Sigmoid colon (tissue), 7 donors: ENCODE measurements around the gene EVA1C. TPM values are rescaled to one million over a fixed set of nuclear protein-coding genes. Genes with fewer than 3 reads are reported as not detected.

ENCODE experiments used
- DNase-seq: peaks from one replicate; pipeline ENCODE4 v3.0.0-alpha.2; 2019
- H3K27ac ChIP-seq, 4 donors: fragments of 200-600 bp; sonication (generic); one replicate each; pipeline ENCODE4 v1.5.1; 2016 to 2019; ENCODE audit warnings: mild to moderate bottlenecking in 1 of 4
- H3K27me3 ChIP-seq, 3 donors: fragments of 200-600 bp; sonication (generic); one replicate each; pipeline ENCODE4 v1.5.1; 2019; ENCODE audit warnings: mild to moderate bottlenecking in 1 of 3
- H3K36me3 ChIP-seq, 4 donors: fragments of 200-600 bp; sonication (generic); one replicate each; pipeline ENCODE4 v1.5.1; 2016 to 2019
- H3K4me1 ChIP-seq, 4 donors: fragments of 200-600 bp; sonication (generic); one replicate each; pipeline ENCODE4 v1.5.1; 2017 to 2019
- H3K4me3 ChIP-seq, 4 donors: fragments of 200-600 bp; sonication (generic); one replicate each; pipeline ENCODE4 v1.5.1; 2017 to 2019; ENCODE audit warnings: mild to moderate bottlenecking in 2 of 4, moderate library complexity in 1 of 4
- H3K9me3 ChIP-seq, 4 donors: fragments of 200-600 bp in 3 of 4; sonication (generic) in 3 of 4; one replicate each; pipeline versions ENCODE4 v1.5.1 to v1.6.1; 2013 to 2019
- EP300 ChIP-seq, 4 donors: sonication (generic); formaldehyde crosslinking; IDR thresholded peaks; one replicate each; pipeline ENCODE4 v1.6.1; 2017; ENCODE audit warnings: antibody characterized with exemption in 4 of 4
- POLR2A ChIP-seq, 2 donors: fragments of 450-650 bp; IDR thresholded peaks; one replicate each; pipeline ENCODE4 v1.6.1; 2016; ENCODE audit warnings: antibody characterized with exemption in 2 of 2, mild to moderate bottlenecking in 2 of 2, moderate library complexity in 2 of 2
- POLR2AphosphoS5 ChIP-seq, 4 donors: sonication (generic); formaldehyde crosslinking; IDR thresholded peaks; one replicate each; pipeline ENCODE4 v1.6.1; 2017; ENCODE audit warnings: antibody characterized with exemption in 4 of 4
- whole genome bisulfite sequencing, 2 donors: extraction: QIAGEN DNeasy Blood & Tissue Kit; methylation state at CpG; one replicate each; pipeline ENCODE4 v1.1.7; 2013; 5-methylcytosine and 5-hydroxymethylcytosine counted together
- intact Hi-C: fragments of 100-400 bp; cut with DNase I; formaldehyde crosslinking; loops from one replicate; pipeline ENCODE4 v1.15.1; 2023
- polyA plus RNA-seq, 3 donors: library from polyadenylated mRNA; stranded (reverse); fragments of 200-250 nt; gene quantifications; one replicate each; pipeline ENCODE4 v1.2.3, GENCODE V29; 2013
- total RNA-seq, 4 donors: library from RNA; depleted of rRNA; stranded (reverse); fragments of >200 nt; gene quantifications; one replicate each; pipeline ENCODE4 v1.1.0, GENCODE V29; 2016
- TF ChIP-seq, protein P1 (sequence below), 4 experiments: fragments of 450-650 bp in 3 of 4; fragments of 200-600 bp in 1 of 4; IDR thresholded peaks; one replicate each; pipeline ENCODE4 v1.5.1; 2016 to 2019; ENCODE audit warnings: antibody characterized with exemption in 4 of 4, mild to moderate bottlenecking in 3 of 4, moderate library complexity in 2 of 4
- donor health status: healthy with polysubstance abuse.
- donor health status: Bipolar disorder and iron deficiency.
- donor health status: healthy.

EVA1C gene
- total and polyA plus RNA-seq, 7 donors, result 3.5 to 53.8 (median 32.1) TPM

DNA sequence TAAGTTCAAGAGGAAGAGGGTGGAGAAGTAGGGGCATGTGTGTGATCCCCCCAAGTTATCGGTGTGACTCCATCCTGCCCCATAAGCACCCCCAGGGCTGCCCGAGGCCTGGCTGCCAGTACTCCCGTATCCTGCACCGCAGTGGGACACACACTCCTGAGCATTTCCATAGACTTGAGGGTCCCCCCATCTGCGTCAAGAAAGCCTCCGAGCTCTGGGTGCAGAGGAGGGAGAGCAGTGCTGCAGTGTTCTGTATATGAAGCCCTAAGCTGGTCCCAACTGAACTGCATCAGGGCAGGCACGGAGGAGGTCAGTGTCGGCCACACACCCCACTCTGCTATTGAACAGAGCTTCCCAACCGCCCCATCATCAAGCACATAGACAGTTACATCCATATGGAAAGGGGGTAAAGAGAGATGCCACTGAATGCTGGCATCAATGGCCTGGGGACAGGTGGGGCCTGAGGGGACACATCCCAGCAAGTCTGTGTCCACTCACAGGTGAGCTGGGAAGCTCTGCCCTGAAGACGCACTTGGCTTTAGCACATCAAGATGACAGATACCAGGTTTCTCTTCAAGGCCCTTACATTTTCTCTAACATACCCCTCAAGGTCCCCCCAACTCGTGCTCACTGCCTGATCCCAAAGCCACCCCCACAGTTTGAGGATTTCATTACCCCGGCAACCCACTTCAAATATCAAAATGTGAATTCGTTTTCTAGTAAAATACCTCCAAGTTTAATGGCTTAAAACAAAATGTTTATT is 64.3 kb downstream of the EVA1C start:
- no peaks in the 10 kb centered on the region for H3K9me3 ChIP-seq
- H3K4me1 ChIP-seq, result peaks cover 0 to 10% (median 8%) of the 10 kb centered on the region in 4 donors
- intact Hi-C loops, result no loop called here
- no peak overlapping the region for H3K27ac ChIP-seq
- no peak for DNase-seq
- TF ChIP-seq EP300 (IDR thresholded peaks at IDR 0.05) (no peak), POLR2AphosphoS5 (IDR thresholded peaks at IDR 0.05) (no peak)
- 93 to 95% methylated on average over 13 of the region's 13 CpGs for WGBS, 2 donors
- H3K27me3 ChIP-seq, result no peaks in the 10 kb centered on the region
- peaks cover 0 to 28% (median 2%) of the 10 kb centered on the region in 4 donors for H3K36me3 ChIP-seq
- H3K4me3 ChIP-seq, result no peak overlapping the region

DNA sequence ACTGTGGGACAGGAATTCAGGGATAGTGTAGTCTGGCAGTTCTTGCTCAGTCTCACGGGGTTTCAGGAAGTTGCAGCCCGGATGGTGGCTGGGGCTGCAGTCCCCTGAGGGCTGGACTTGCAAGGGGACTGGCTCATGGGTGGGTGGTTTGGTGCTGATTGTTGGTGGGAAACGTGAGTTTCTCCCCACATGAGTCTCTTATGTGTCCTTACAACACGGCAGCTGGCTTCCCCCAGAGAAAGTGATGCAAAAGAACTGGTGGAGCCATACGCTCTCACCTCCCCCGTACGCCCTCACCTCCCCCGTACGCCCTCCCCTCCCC is 64.9 kb downstream of the EVA1C start:
- Histone ChIP-seq H3K36me3 (peaks cover 0 to 24% (median 2%) of the 10 kb centered on the region in 4 donors), H3K27ac (no peak overlapping the region)
- intact Hi-C loops, result no loop called here

DNA sequence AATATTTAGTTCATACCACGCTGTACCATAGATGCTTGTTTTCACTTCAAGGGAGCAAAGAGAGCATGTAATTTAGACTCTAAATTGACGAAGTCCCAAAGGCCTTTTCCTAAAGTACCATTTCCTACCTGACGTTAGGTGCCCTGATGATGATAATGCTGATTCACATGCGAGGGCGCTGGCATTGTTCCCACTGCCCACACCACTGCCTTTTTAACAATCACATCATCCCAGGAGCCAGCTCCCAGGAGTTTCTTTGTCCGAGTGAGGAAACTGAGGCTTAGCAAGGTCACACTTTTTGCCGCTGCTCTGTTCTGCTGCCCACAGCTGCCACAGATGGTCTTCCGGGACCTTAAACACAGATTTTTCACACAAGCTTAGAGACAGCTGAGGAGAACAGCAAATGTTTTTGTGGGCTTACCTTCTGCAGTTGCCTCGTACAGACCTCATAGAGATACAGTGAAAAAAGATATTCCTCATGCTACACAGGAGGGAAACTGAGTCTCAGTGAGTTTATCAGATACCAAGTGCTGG is 69.4 kb downstream of the EVA1C start:
- 88 to 90% methylated on average over 9 of the region's 9 CpGs for WGBS, 2 donors
- no peak overlapping the region for H3K27ac ChIP-seq

More for the DNA sequence above, 64.9 kb downstream of the EVA1C start:
- TF ChIP-seq POLR2AphosphoS5 (IDR thresholded peaks at IDR 0.05), result no peak
- no peak for TF ChIP-seq POLR2A (IDR thresholded peaks at IDR 0.05)
- TF ChIP-seq EP300 (IDR thresholded peaks at IDR 0.05), result no peak
- TF ChIP-seq, protein P1, sequence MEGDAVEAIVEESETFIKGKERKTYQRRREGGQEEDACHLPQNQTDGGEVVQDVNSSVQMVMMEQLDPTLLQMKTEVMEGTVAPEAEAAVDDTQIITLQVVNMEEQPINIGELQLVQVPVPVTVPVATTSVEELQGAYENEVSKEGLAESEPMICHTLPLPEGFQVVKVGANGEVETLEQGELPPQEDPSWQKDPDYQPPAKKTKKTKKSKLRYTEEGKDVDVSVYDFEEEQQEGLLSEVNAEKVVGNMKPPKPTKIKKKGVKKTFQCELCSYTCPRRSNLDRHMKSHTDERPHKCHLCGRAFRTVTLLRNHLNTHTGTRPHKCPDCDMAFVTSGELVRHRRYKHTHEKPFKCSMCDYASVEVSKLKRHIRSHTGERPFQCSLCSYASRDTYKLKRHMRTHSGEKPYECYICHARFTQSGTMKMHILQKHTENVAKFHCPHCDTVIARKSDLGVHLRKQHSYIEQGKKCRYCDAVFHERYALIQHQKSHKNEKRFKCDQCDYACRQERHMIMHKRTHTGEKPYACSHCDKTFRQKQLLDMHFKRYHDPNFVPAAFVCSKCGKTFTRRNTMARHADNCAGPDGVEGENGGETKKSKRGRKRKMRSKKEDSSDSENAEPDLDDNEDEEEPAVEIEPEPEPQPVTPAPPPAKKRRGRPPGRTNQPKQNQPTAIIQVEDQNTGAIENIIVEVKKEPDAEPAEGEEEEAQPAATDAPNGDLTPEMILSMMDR (IDR thresholded peaks at IDR 0.05), result no peak
- WGBS, 2 donors, result 84% methylated on average over 9 of the region's 9 CpGs
- Histone ChIP-seq H3K9me3 (no peaks in the 10 kb centered on the region), H3K4me1 (peaks cover 0 to 10% (median 8%) of the 10 kb centered on the region in 4 donors), H3K27me3 (no peaks in the 10 kb centered on the region), H3K4me3 (no peak overlapping the region)
- DNase-seq, result no peak

DNA sequence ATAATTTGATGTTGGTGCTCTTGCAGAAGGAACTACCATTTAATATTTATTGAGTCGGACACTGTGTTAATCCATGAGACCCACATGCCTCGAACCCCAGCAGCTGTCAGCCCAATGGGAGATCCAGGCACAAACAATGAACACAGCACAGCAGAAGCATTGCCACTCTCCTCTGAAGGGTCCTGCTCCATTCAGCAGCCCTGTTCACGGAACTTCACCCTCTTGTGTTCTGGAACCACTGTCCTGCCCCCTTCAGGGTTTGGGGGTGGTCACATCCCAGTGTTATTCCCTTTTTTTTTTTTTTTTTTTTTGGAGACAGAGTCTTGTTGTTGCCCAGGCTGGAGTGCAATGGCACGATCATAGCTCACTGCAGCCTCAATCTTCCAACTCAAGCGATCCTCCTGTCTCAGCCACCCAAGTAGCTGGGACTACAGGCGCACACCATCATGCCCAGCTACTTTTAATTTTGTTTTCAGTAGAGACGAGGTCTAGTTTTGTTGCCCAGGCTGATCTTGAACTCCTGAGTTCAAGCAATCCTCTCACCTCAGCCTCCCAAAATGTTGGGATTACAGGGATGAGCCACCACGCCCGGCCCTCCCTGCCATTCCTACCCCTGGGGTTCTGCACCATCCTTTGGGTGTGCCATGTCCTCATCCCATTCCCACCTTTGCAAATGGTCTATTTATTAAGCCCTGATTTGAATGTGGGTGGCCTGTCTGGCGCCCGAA is 70.2 kb downstream of the EVA1C start:
- WGBS, 2 donors, result 89% methylated on average over 11 of the region's 11 CpGs
- H3K36me3 ChIP-seq, result peaks cover 0 to 2% (median 0%) of the 10 kb centered on the region in 4 donors
- no peaks in the 10 kb centered on the region for H3K4me1 ChIP-seq
- no peaks in the 10 kb centered on the region for H3K27me3 ChIP-seq
- H3K4me3 ChIP-seq, result no peak overlapping the region
- H3K9me3 ChIP-seq, result no peaks in the 10 kb centered on the region
- H3K27ac ChIP-seq, result no peak overlapping the region
- no peak for TF ChIP-seq EP300 (IDR thresholded peaks at IDR 0.05)
- TF ChIP-seq, protein P1 (IDR thresholded peaks at IDR 0.05), result no peak
- no peak for TF ChIP-seq POLR2A (IDR thresholded peaks at IDR 0.05)
- no peak for TF ChIP-seq POLR2AphosphoS5 (IDR thresholded peaks at IDR 0.05)
- intact Hi-C loops, result no loop called here
- DNase-seq, result no peak

More for the DNA sequence above, 69.4 kb downstream of the EVA1C start:
- intact Hi-C loops, result no loop called here
- no peak for TF ChIP-seq EP300 (IDR thresholded peaks at IDR 0.05)
- TF ChIP-seq POLR2A (IDR thresholded peaks at IDR 0.05), result no peak
- TF ChIP-seq, protein P1 (IDR thresholded peaks at IDR 0.05), result no peak
- TF ChIP-seq POLR2AphosphoS5 (IDR thresholded peaks at IDR 0.05), result no peak
- DNase-seq, result no peak
- Histone ChIP-seq H3K4me3 (no peak overlapping the region), H3K36me3 (peaks cover 0 to 2% (median 0%) of the 10 kb centered on the region in 4 donors), H3K4me1 (no peaks in the 10 kb centered on the region), H3K27me3 (no peaks in the 10 kb centered on the region), H3K9me3 (no peaks in the 10 kb centered on the region)

DNA sequence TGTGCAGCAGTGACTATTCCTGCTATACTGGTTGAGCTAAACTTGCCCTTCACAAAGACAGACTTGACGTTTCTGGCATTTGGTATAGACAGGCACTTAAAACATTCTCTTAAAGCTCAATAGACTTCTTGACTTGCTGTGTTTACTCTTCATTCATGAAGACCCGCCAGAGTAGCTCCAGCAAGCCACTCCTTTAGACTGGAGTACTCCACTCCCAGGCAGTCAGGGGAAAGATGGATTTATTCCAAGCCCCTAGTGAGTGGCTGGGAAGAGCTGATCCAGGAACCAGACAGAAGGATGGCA is 70.7 kb downstream of the EVA1C start:
- Histone ChIP-seq H3K9me3 (no peaks in the 10 kb centered on the region), H3K36me3 (peaks cover 0 to 2% (median 0%) of the 10 kb centered on the region in 4 donors)
- DNase-seq, result no peak

More for the DNA sequence above, 70.7 kb downstream of the EVA1C start:
- Histone ChIP-seq H3K4me1 (no peaks in the 10 kb centered on the region), H3K27me3 (no peaks in the 10 kb centered on the region), H3K4me3 (no peak overlapping the region), H3K27ac (no peak overlapping the region)
- TF ChIP-seq POLR2AphosphoS5 (IDR thresholded peaks at IDR 0.05), result no peak
- no peak for TF ChIP-seq POLR2A (IDR thresholded peaks at IDR 0.05)
- TF ChIP-seq, protein P1 (IDR thresholded peaks at IDR 0.05), result no peak
- no peak for TF ChIP-seq EP300 (IDR thresholded peaks at IDR 0.05)
- 19 to 50% methylated on average over 2 of the region's 2 CpGs for WGBS, 2 donors
- intact Hi-C loops, result no loop called here
